Measurements from ENCODE around the gene PHF5A.

The PHF5A gene, protein sequence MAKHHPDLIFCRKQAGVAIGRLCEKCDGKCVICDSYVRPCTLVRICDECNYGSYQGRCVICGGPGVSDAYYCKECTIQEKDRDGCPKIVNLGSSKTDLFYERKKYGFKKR

DNA sequence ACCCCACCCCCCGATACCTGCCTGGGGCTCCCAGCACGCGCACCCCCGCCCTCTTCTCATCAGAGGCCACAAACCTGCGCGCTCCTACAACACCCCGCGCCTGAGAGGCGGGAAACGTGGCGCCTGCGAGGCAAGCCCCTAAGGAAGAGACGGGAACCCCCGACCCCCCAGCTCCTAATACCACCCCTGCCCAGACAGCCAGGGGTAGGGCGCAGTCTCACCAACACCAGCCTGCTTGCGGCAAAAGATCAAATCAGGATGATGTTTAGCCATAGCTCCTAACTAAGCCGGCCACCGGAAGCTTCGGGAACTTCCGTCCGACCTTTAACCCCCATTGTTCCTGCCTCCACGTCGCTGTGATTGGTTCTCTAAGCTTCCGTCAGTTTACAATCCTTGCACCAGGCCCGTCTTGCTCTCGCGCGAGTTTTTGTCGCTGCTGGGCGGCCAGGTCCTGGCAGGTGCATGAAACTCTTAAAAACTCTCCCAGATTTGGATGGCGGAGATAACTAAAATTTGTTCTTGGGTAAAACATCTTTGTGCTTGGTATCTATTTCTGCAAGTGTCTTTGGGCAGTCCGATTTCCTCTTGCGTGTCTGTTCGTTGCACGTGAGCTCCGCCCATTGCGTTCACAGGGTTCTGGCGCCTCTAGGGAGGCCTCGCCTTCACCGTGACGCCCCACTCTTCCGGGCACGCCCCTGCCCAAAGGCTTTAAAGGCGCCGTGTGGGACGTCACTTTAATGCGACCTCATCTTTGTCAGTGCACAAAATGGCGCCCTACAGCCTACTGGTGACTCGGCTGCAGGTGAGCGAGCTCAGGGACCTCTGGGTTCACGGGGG, at the start of gene PHF5A, which contains the start of gene ACO2:
Gene PHF5A, minus strand, starts transcription at position 312 of the 837 bp plus-strand sequence. Its CDS starts 39 bp downstream, at position 273.
Gene ACO2, plus strand, starts transcription at position 737 of the 837 bp plus-strand sequence. Its CDS starts 30 bp downstream, at position 767.
- peak; percentile 85 for DNase-seq

DNA sequence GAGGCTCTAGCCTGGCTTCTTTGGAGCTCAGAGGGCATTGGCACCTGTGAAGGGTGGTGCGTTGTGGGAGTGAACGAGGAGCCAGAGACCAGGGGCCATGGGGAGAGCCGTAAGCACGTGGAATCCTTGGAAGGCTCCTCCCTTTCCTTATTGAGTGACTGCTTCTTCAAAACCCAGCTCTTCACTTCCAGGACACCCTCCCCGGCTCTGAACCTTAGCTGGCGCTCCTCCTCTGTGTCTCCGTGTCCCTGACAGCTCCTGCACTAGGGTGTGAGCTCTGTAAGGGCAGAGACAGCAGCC, 49.5 kb upstream of the PHF5A start:
- DNase-seq: no peak

GRCh38 chr22:41517172-41518047, 48.9 kb upstream of the PHF5A start:
- DNase-seq: peak; percentile 26

DNA sequence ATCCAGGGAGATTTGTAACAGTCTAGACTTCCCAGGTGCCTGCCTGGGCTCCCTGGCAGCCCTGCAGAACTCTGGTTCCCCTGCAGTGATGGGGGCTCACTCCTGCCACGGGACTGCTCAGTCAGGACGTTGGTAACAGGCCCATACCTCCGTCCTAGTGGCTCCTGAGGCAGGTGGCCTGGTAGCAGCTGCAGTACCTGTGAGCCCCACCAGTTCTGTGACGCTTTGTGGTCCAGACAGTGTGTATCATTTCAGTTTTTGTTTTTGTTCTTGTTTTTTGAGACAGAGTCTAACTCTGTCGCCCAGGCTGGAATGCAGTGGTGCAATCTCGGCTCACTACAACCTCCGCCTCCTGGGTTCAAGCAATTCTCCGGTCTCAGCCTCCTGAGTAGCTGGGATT, 48.0 kb upstream of the PHF5A start:
- DNase-seq: no peak

DNA sequence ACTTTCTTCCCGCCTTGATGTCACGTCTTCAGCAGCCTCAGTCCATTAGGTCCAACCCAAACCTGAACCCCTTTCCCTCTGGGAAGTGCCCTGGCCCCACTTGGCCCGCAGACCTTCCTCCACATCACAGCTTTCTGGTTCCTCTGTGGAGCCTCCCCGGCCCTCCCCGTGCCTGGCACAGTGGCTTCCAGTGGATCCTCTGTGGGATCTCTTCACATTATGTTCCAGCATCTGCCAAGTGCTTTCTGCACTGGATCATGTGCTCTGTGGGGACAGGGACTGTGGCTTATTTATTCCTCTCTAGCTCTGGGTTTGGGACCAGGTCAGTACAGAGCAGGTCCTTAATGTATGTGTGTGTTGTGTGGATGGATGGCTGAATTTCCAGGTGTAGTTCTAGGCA, 44.9 kb upstream of the PHF5A start:
- DNase-seq: no peak

GRCh38 chr22:41512421-41513194, 44.1 kb upstream of the PHF5A start:
- peak; percentile 62 for DNase-seq

- DNase-seq: no peak
These were observed 43.1 kb upstream of the PHF5A start for GRCh38 chr22:41511521-41511968.

GRCh38 chr22:41508770-41509170, 40.3 kb upstream of the PHF5A start:
- no peak for DNase-seq

DNA sequence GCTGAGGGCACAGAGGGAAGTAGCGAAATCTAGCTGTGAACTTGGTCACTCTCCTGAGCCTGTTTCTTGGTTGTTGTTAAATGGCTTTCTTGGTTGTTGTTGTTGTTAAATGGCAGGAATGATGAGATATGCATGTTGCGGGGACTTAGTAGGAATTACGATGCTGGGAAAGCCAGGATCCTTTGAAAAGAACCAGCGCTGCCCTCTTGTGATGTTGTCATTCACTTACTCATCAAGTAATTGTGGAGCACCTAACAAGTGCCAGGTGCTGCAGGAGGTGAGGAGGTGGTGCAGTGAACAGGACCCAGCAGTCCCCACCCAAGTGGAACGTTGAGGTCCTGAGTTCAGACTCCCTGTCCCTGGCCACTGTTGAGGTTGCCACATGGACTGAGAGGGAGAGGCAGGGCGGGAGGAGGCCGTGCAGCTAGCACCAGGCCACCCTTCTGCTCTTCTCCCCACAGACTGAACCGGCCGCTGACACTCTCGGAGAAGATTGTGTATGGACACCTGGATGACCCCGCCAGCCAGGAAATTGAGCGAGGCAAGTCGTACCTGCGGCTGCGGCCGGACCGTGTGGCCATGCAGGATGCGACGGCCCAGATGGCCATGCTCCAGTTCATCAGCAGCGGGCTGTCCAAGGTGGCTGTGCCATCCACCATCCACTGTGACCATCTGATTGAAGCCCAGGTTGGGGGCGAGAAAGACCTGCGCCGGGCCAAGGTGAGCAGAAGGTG, 39.0 kb upstream of the PHF5A start:
- DNase-seq: no peak

- no peak for DNase-seq
These were observed 37.2 kb upstream of the PHF5A start for GRCh38 chr22:41505511-41506220.

DNA sequence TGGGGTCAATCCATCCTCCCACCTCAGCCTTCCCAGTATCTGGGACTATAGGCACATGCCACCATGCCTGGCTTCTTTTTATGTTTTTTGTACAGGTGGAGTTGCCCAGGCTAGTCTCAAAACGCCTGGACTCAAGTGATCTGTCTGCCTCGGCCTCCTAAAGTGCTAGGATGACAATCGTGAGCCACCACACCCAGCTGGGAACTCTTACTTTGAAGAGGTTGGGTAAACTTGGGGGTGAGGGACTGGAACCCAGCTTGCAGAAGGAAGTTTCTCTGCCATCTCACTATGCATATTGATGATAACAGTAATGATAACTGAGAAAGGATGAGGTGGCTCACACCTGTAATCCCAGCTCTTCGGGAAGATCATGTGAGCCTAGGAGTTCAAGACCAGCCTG, 36.3 kb upstream of the PHF5A start:
- DNase-seq: no peak

DNA sequence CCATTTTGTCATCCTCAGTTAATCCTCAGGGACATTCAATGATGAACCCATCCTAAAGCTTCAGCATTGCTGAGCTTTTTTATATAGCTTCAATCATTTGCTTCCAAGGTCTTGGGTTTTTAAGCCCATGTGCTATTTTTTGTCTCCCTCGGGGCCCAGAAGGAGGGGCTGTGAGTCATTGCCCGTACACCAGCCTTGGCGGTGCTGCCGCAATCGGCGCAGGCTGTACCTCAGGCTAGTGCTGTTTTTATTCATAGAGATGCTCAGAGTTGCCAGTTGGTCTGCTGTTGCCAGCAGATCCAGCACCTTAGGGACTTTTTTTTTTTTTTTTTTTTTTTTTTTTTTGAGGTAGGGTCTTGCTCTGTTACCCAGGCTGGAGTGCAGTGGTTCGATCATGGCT, 35.9 kb upstream of the PHF5A start:
- no peak for DNase-seq

DNA sequence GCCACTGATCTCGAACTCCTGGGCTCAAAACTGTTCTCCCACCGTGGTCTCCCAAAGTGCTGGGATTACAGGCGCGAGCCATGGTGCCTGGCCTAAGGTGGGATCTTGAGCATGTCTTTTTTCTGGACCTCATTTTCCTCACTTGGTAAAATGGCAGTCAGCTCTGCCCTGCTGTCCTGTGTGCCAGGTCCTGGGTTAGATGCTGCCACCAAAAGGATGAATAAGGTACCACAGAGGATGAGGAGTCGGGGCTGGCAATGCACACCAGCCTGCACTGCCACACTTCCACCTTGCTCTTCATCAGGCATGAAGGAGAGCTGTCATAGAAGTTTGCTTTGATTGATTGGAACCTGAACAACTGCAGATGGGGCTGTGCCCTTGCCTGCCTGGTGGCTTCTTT, 32.7 kb upstream of the PHF5A start:
- no peak for DNase-seq

DNA sequence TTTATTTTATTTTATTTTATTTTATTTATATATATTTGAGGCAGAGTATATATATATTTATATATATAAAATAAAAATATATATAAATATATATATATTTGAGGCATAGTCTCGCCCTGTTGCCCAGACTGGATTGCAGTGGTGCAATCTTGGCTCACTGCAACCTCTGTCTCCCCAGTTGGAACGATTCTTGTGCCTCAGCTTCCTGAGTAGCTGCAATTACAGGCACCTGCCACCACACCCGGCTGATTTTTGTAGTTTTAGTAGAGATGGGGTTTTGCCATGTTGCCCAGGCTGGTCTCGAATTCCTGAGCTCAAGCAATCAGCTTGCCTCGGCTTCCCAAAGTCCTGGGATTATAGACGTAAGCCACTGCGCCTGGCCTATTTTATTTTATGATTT, 31.8 kb upstream of the PHF5A start:
- DNase-seq: no peak

GRCh38 chr22:41499624-41500280, 31.3 kb upstream of the PHF5A start:
- DNase-seq: no peak

- DNase-seq: no peak
These were observed 29.9 kb upstream of the PHF5A start for GRCh38 chr22:41498303-41498835.

DNA sequence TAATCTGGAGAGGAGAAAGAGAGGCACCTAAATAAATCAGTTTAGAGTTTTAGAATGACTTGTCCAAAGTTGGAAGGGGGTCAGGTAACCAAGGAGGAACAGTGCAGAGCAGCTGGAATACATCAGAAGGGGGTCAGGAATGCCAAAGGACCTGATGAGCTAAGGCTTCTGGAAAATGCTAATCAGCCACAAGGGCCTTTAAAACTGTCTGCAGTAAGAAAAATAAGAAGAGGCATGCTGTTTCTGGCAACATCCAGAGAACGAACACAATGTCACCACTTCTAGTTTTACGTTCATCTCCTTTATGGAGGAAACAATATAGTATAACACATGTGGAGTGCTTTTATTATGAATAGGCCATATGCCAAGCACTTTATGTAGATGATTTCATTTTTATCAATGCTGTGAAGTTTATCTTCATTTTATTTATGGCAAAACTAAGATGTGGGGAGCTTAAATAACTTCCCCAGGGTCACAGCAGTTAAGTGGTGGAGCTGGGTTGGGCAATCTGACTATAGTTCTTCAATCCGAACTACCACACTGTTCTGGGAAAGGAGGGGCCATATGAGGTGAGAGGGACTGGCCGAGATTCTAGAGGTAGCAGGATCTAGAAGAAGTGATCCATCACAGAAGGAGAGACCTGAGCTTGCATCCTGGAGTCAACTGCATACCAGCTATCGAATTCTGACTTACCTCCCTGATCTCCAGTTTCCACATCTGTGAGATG, 23.0 kb upstream of the PHF5A start:
- no peak for DNase-seq

DNA sequence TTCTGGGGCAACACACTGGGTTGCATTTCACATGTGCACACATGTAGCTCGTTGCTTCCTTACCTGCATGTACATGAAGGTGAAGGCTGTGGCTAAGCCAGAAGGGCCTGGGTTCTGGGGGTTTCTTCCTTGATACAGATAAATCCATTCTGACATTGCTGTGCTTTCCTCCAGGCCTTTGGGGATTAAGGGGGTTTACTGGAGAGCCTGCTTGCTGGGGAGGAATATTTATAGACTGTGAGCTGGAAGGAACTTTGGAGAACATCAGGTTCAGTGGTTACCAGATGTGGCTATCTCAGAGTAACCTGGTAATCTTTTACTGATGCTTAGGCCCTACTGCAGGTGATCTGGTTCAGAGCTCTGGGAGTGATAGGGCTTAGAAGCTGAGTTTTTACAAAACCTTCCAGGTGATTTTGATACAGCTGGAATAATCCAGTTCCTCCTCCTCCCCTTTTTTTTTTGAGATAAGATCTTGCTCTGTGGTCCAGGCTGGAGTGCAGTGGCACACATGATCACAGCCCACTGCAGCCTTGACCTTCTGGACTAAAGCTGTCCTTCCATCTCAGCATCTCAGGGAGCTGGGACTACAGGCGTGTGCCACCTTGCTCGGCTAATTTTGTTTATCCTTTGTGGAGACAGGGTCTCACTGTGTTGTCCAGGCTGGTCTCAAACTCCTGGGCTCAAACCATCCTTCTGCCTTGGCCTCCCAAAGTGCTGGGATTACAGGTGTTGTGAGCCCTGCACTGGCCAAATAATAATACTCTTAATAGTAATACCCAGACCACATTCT, 20.3 kb upstream of the PHF5A start:
- DNase-seq: no peak

- DNase-seq: no peak
These were observed 19.6 kb upstream of the PHF5A start for GRCh38 chr22:41488076-41488475.

Data from NCI-H226 (cell line).